Left cardiac atrium (tissue), 4 donors: ENCODE data around the gene MATN1. TPM values are rescaled to one million over a fixed set of nuclear protein-coding genes. Genes with fewer than 3 reads are reported as not detected.
A peak's percentile ranks its signal among the peaks of the same experiment; 100 is the strongest.
"Not testable (repeated sequence)": the region's sequence is repeated elsewhere in the genome, so short reads cannot be mapped to it uniquely, and the experiment has no call there.

Experiments used
- ATAC-seq, 2 donors: fragments of 200-7000 bp; cut with Tn5 transposase; one replicate each; pipeline ENCODE4 v1.9.1; 2020; ENCODE audit warnings: mild to moderate bottlenecking in 2 of 2, moderate library complexity in 2 of 2
- DNase-seq: peaks from one replicate; pipeline ENCODE4 v3.0.0-alpha.2; 2020
- intact Hi-C, 2 donors: fragments of 100-400 bp; cut with DNase I; formaldehyde crosslinking; loops; one replicate each; pipeline versions ENCODE4 v1.14.1 to v1.15.1; 2022 to 2023
- total RNA-seq, 2 donors: library from RNA; stranded (reverse); fragmentation: NEBNext Ultra II Directional; extraction: Animal tissue kit (Norgen Biotek cat#: 25700); gene quantifications; one replicate each; pipeline ENCODE4 v1.2.1, GENCODE V29; 2021
- donor health status: DM: no; HTN: yes; CAD: no.
- donor health status: DM: no; HTN: yes; CAD: no; lungs with severe emphysema.
- donor health status: DM: yes; HTN: yes; CAD: no.
- donor health status: Dilated cardiomyopathy.

Gene MATN1
- total RNA-seq, 2 donors from 2014 or later: not detected

DNA sequence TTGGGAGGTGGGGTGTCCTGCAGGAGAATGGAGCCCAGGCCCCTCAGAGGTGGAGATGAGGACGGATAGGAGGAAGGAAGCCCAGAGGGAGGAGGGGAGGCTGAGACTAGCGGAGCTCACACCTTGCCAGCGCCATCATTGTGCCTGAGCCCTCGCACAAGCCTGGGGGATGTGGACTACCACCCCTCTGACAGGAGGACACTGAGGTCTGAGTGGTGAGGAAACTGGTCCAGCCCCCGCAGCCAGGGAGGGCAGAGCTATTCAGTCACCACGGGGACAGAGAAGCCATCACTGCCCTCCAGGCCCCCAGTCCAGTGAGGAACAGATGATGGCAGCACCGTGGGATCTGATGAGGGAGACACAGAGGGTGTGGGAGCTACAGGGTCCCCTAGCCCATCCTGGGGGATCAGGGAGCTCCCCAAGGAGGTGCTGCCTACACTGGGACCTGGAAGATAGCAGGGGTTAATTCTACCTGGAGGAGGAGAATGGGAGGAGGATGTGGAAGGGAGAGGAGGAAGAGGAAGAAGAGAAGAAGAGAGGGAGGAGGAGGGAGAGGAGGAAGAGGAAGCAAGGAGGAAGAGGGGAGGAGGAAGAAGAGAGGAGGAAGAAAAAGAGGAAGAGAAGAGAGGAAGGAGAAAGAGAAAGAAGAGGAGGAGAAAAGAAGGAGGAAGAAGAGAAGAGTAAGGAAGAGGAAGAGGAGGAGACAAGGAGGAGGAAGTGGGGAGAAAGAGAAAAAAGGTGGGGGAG is 31.0 kb downstream of the MATN1 start:
- ATAC-seq (no peak), DNase-seq (no peak)
- intact Hi-C loops: no loop called here

DNA sequence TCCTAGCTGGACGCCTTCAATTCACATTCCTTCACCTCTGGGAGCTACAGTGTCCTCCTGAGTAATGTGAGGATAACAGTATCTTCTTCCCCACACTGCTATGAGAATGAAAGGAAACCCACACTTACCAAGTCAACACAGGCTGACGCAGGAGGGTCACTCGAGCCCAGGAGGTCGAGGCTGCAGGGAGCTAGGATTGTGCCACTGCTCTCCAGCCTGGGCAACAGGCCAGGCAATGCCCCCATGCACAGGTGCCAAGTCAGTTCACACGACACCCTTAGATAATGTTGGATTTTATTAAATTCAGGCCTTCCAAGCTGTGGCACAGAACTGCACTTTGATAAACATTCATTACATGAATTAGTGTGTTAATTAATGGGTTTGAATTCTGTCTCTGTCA is 31.9 kb downstream of the MATN1 start:
- ATAC-seq (no peak), DNase-seq (no peak)
- intact Hi-C loops: no loop called here

DNA sequence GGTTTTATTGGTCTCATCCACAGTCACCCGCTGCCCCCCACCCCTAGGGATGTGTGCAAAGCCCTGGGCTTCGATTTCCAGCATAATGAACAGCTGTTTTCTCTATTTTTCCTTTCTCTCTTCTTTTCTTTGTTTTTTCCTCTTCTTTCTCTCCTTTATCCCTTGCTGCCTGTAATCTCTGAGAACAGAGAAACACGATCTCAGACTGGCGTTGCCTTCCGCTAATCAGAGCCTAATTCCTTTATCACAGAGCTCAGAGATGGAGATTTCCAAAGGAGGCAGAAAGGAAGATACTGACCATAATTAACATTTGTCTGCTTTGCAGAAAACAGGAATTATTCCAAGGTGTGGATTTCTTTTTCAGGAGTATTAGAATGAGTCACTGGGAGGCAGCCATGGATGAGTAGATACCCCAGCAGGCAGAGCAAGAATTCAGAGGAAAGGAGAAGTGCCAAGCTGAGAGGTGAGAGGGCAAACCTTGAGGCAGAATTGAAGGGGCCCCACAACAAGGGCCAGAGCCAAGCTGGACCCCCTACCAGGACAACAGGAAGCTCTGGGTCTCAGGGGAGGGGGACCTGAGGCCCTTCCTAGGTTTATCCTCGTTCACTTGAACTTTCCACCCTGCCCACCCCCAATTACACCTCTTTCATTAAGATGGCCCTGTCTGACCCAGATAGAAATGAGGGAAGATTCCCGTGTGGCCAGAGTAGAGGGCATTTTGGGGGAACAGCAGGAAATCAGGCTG is 33.3 kb downstream of the MATN1 start:
- ATAC-seq (peak in 1 of 2 donors; percentile 16), DNase-seq (no peak)
- intact Hi-C loops: loop anchor here in 1 of 2 donors (10.0 kb wide), 1 partner anchor 285 kb away; no protein-coding TSS in a partner anchor

DNA sequence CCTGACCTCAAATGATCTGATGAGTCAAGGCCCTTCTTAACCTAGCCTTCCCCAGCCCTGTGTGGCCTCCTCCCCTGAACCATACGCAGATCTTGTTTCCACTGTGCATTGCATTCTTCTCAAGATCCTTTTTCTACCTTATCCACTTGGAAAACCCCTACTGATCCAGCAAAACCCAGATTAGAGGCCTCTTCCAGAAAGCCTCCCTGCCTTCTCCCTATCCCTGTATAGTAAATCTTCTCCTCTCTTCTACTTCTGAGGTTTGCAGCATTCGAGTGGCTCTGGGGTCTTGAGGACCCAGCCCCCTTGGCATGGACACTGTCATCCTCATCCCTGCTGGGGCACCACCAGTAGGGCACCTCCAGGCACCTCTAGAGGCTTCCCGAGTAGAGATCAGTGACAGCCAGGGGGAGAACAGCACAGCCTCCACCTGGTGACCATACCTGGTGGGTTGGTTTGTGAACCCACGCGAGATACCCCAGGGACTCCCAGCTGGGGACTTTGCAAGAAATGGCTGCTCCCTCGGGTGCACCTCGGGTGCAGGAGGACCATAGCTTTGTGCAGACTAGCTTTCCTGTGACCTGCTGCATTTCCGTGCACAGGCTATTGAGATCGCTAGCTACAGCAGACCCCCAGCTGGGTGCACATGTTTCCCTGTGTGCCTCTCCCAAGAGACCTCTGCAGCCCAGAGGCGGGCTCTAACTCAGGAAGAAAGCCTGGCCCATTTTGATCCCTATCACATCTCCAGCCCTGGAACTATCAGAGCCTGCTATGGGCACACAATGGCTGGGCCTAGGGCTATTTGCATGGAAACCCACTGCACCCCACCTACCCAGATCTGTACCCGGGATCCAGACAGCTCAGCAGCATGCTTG is 34.2 kb downstream of the MATN1 start:
- no peak for ATAC-seq
- no peak for DNase-seq
- intact Hi-C loops: loop anchor here in 1 of 2 donors (10.0 kb wide), 1 partner anchor 284 kb away; no protein-coding TSS in a partner anchor

DNA sequence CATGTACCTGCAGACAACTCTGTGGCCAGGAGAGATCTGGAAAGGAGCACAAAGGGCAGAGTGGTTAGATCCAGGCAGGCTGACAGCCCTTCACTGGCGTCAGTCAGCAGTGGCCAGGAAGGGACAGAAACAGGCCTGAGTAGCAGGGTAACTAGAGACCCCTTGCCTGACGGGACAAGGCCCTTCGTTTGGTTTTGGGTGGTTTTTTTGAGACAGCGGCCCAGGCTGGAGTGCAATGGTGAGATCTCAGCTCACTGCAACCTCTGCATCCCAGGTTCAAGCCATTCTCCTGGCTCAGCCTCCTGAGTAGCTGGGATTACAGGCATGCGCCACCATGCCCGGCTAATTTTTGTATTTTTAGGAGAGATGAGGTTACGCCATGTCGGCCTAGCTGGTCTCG is 34.9 kb downstream of the MATN1 start:
- intact Hi-C loops: loop anchor here in 1 of 2 donors (10.0 kb wide), 1 partner anchor 284 kb away; no protein-coding TSS in a partner anchor
- not testable (repeated sequence) for ATAC-seq, DNase-seq

DNA sequence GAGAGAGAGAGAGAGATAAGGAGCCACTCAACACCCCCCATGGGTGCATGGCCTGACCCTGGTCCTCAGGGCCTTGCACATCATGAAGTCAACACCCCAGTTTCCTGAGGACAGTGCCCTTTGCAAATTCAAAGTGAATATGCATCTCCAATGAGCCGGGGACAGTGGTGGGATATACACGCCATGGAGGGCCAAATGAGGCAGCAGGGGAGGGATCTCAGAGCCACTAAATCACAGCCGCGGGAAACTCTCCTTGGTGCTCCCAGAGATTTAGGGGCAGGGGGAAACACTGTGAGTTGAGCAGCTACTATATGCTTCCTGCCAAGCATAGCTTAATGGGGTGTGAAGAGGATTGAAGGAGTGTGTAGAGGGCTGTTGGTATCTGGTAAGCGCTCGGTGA is 35.5 kb downstream of the MATN1 start:
- ATAC-seq (no peak), DNase-seq (no peak)
- intact Hi-C loops: loop anchor here in 1 of 2 donors (10.0 kb wide), 1 partner anchor 283 kb away; no protein-coding TSS in a partner anchor

DNA sequence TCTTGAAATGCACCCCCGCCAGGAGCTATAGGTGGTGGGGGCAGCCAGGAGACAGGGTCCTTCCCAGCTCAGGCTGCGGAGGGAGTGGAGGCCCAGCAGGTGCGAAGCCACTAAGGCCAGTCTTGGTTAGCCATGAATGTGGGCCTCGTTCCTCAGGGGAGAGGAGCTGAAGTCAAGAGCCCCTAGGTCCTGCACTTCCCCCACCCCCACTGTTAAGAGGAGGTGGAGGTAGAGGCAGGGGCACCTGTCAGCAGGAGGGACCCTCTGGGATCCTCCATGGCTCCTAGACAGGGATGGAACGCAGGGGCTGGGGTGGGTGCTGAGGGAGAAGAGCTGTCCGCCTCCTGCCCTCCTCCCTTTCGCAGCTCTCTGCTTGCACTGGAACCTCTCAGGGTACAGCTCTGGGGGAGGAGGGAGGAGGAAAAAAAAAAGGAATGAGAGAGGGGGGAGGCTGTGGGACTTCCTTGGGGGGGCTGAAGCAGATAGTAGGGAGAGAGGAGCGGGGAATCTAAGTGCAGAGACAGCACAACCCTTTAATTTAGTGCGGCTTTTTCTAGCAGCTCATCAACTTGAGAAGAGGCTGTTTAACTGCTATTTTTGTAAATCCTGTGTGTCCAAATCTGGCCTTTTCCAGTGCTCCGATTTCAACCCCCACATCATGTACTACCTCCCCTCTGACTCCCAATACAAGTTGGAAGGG is 37.0 kb downstream of the MATN1 start:
- intact Hi-C loops: loop anchor here in 1 of 2 donors (10.0 kb wide), 1 partner anchor 282 kb away; no protein-coding TSS in a partner anchor
- ATAC-seq (no peak), DNase-seq (no peak)

DNA sequence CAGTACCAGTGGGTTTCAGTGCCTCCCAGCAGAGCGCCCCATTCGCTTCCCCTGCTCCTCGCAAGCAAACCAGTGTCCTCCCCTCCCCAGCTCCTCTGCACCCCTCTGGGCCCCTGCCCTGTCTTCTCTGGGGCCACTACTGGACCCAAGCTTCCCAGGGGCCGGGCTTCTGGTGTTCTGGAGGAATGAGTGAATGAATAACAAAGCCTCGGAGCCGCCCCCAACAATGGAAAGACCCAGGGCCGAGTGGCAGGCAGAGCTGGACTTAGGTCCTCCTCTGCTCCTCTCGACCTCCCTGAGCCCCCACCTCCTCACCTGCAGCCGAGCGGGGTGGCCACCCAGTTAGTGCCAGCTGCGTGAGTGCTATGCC is 37.6 kb downstream of the MATN1 start:
- intact Hi-C loops: loop anchor here in 1 of 2 donors (10.0 kb wide), 1 partner anchor 281 kb away; no protein-coding TSS in a partner anchor
- no peak for ATAC-seq
- no peak for DNase-seq

DNA sequence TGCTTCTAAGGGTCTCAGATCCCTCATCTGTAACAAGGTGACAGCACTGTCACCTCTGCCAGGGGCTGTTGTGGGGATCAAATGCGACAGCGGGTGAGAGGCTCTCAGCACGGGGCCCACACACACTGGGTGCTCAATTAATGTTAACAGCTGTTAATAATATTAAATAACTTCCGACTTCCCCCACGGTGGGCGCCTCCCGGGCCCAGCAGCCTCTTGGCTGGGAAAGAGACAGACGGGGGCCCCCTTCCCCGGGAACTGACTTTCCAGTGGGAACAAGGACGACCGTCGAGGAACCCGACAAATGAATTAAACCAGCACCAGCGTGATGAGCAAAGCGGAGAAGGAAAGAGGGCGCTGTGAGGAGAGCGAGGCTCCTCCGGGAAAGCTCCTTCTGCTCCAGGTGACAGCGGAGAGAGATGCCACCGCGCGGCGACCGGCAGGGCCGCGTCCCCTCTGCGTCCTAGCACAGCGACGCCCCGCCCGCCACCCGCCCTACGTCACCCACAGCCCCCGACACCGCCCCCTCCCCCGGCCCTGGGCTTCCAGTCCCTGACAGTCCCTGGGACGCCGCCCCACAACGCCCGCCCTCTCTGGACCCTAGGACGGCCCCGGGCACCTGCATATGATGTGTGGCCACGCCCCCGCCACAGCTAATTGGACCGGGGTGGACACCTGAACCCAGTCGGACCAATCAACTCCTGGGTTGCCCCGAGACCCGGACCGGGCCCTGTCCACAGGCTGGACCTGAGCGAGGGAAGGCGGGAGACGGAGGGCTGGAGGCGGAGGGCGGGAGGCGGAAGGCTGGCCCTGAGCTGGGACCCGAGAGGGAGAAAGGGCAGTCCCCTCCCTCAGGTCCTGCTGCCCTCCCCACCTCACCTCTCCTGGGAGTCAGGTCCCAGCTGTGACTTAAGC is 38.2 kb downstream of the MATN1 start:
- intact Hi-C loops: loop anchor here in 1 of 2 donors (10.0 kb wide), 1 partner anchor 280 kb away; no protein-coding TSS in a partner anchor
- DNase-seq (peak; percentile 66), ATAC-seq (peak; percentile 79 to 83)

DNA sequence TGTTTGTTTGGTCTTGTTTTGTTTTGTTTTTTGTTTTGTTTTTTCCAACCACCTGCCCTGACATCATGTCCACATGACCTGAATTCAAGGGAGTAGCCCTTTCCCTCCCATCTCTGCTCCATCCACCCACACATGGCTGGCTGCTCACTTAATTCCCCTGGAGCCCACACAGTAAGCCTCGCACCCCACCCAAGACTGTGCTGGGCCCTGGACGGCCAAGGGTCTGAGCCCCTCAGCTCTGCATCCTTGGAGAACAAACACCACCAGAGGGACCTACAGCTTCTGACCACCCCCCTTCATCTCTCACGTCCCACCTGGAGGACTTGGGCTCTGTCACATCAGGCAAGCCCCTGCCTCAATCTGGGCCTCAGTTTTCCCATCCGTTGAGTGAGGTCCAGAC is 39.1 kb downstream of the MATN1 start:
- no peak for DNase-seq
- ATAC-seq: no peak
- intact Hi-C loops: loop anchor here in 1 of 2 donors (10.0 kb wide), 1 partner anchor 279 kb away; no protein-coding TSS in a partner anchor

DNA sequence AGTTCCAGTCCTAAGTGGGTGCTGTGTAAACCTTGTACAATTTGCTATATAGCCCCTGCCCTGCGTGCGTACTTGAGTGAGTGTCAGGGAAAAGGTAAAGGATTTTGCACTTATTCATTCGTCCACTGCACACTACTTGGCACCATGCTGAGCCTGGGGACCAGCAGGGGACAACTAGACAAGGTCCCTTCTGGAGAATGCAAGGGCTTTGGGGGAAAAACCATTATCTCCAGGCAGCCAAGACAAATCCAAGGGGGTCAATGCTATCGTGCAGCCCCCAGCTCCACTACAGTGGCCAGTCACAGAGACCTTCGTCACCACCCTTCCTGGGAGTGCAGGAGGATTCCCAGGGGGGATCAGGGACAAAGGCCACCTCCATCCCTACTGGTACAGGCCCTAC is 39.7 kb downstream of the MATN1 start:
- no peak for DNase-seq
- ATAC-seq: no peak
- intact Hi-C loops: loop anchor here in 1 of 2 donors (10.0 kb wide), 1 partner anchor 279 kb away; no protein-coding TSS in a partner anchor

DNA sequence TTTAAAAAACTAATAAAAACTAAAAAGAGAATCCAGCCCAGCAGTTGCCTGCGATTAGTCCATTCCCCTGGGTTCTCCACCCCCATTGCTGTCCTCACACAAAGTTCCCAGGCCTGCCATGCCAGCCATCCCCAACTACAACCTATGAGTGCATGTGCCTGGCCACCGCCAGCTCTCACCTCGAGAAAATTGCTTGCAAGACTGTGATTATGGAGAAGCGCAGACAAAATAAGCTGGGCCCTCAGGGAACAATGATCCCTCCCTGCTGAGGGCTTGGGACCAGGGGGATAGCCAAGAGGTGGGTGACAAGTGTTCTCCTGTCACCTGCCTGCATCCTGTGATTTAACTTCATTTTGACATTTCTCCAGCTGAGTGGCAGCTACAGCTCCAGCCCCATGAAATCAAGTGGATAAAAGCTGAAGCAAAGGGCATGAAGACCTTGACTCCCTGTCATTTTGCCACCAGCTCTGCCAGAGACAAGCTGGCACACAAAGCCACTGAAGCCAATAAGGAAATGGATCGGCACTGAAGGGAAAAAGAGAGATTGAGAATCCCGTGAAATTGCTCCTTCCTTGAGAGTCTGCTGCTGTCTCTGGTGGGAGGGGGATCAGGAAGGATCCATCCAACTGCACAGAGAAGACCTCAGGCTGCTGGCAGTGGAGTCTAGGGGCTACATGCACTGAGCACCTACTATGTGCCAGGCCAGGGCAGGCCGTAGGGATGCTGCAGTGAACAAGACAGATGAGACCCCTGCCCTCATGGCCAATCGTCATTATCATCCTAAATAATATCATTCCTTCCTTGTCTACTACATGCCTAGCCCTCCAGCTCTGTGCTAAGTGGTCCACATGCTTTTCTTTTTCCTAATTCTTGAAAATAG is 40.7 kb downstream of the MATN1 start:
- ATAC-seq: no peak
- DNase-seq: no peak
- intact Hi-C loops: loop anchor here in 1 of 2 donors (10.0 kb wide), 1 partner anchor 278 kb away; no protein-coding TSS in a partner anchor

DNA sequence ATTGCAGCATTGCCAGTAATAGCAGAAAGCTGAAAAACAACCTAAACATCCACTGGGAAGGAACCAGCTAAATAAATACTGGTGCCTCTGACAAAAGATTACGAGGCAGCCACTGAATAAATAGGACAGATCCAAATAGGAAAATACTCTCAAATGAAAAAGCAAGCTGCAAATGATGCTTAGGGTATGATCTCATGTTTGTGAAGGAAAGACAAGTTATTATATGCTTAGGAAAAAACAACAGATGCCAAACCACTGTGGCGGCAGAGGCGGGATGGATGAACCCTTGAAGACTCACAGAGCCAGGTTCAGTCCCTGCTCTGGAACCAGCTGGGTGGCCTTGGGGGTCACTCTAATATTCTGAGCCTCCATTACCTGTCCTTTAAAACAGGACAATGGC is 41.6 kb downstream of the MATN1 start:
- ATAC-seq (no peak), DNase-seq (no peak)
- intact Hi-C loops: loop anchor here in 1 of 2 donors (10.0 kb wide), 1 partner anchor 277 kb away; no protein-coding TSS in a partner anchor

DNA sequence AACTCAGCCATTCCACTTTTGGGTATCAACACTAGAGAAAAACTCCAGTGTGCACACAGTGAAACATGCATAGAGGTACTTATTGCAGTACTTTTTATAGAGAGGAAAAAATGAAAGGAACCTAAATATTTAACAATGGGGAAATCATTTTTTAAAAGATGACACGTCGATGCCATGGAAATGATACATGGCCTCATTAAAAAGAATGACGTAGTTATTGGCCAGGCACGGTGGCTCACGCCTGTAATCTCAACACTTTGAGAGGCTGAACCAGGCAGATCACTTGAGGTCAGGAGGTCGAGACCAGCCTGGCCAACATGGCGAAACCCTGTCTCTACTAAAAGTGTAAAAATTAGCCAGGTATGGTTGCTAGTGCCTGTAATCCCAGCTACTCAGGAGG is 42.5 kb downstream of the MATN1 start:
- DNase-seq (no peak), ATAC-seq (no peak)
- intact Hi-C loops: loop anchor here in 1 of 2 donors (10.0 kb wide), 1 partner anchor 276 kb away; no protein-coding TSS in a partner anchor

DNA sequence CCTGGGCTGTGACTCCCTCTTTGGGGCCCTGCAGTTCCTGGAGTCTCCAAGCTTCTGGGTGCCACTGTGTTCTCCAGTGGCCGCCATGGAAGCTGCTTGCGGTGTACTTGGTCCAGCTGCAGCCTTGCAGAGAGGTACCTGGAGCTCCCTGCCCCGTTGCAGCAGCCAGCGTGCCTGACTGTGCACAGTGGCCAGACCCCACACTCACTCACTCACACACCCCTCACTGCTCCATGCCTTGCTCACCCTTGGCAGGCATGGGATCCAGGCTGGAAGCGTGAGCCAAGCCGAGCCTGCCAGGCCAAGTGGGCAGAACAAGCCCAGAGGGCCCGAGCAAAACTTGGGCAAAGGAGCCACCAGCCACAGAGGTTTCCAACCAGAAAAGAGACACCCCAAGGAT is 43.0 kb downstream of the MATN1 start:
- ATAC-seq (peak; percentile 41 to 50), DNase-seq (no peak)
- intact Hi-C loops: loop anchor here in 1 of 2 donors (10.0 kb wide), 1 partner anchor 276 kb away; no protein-coding TSS in a partner anchor

DNA sequence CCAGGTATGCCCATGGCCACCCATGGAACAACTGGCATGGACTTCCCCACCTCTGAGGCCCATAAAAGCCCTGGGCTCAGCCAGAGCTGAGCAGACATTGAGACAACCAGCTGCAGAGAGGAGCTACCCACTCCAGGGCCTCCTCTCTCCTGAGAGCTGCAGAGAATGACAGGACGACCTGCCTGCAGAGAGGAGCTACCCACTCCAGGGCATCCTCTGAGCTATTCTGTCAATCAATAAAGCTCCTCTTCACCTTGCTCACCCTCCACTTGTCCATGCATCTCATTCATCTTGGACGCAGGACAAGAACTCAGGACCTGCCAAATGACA is 43.4 kb downstream of the MATN1 start:
- no peak for DNase-seq
- ATAC-seq: no peak
- intact Hi-C loops: loop anchor here in 1 of 2 donors (10.0 kb wide), 1 partner anchor 275 kb away; no protein-coding TSS in a partner anchor
